ENCODE measurements around the gene CCDC70.

CCDC70 gene

GRCh38 chr13:51829568-51829899 lies 32.2 kb upstream of the CCDC70 start:
- no peak for DNase-seq (ENCODE audit: low spot score)

- no peak for DNase-seq (ENCODE audit: low spot score)
Observed at GRCh38 chr13:51831519-51831918, 30.2 kb upstream of the CCDC70 start.

DNA sequence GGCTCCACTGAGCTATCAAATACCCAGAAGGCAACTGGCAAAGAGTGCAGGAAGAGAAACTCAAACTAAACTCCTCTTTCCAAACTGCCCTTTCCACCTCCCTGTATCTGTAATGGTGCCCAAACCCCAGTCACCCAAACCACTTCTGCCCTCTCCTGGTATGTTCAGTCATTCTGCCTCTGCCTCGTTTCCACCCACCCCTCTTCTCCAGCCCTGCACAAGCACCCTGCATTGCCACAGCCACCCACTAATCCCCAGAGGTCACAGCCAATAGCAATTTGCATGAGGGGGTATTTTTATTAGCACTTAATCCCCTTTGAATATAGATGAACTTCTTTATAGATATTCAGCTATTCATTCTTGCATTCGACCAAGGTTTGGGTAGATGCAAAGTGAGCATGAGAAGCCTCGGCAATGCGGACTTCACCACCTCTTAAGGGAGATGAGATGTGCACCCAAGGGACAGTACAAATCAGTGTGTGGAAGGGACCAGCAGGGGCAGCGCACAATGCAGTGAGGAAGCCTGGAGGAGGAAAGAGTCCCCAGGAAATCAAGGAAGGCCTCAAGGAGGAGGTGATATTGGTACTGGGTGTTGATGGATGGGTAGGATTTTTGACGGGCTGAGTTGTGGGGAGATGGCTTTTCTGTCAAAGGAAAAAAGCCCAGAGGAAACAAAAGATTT lies 29.2 kb upstream of the CCDC70 start:
- peak; percentile 45 for DNase-seq (ENCODE audit: low spot score)

DNA sequence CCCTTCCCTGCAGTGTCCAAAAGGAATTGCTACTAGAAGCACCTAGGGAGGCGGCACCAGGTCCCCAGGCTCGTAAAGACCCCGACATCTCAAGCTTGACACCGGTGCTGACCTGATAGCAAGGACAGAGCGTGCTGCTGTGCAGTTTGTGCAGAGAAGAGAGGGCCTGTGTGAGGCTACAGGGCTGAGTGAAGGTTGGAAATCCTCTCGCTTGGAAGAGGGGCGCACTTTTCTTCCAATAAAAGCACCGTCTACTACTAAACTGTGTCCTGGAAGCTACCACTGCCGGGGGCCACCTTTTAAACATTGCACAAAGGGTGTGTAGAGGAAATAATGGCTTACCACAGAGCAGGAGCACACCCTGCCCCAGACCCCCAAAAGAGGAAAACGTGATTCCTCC lies 27.8 kb upstream of the CCDC70 start:
- DNase-seq (ENCODE audit: low spot score): no peak

GRCh38 chr13:51834581-51835171 lies 27.1 kb upstream of the CCDC70 start:
- no peak for DNase-seq (ENCODE audit: low spot score)

DNA sequence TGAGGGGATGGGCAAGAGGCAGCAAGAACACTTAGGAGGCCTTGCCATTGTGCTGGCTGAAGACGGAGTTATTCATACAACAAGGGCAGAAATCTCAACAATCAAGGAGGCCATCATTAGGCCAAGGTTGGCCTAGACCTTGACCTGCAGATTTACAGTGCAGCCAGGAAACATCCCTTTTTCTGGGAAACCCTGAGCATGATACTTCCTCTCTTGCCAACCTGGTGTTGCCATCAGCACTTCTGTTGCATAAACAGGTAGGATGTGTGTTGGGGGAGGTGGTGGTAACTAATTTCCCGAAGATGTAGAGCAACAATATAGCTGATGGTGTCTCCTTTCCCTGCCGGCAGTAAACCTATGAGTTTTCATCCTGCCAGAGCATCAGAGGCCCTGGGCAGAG lies 24.8 kb upstream of the CCDC70 start:
- DNase-seq (ENCODE audit: low spot score): no peak

GRCh38 chr13:51838240-51838846 lies 23.4 kb upstream of the CCDC70 start:
- DNase-seq (ENCODE audit: low spot score): no peak

GRCh38 chr13:51839711-51840540 lies 21.8 kb upstream of the CCDC70 start:
- DNase-seq (ENCODE audit: low spot score): no peak

- no peak for DNase-seq (ENCODE audit: low spot score)
Observed at GRCh38 chr13:51840917-51841316, 20.9 kb upstream of the CCDC70 start.

- no peak for DNase-seq (ENCODE audit: low spot score)
Observed at GRCh38 chr13:51841732-51842131, 20.0 kb upstream of the CCDC70 start.

DNA sequence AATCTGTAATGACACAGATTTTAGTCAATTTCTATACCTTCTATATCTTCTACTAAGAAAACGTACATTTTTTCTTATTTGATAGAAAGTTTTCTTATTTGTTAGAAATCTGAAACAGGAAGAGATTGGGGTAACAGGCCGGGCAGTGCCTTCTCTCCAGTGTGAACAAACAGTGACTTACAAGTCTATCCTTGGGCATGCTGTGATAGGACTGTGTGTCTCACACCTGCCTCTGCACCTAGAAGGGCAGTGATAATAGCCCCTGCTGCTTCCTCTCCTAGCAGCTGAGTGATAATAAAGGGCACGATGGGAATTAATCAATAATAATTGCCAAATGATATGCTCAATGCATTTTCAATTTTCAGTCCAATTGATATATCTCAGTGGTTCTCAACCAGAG lies 18.2 kb upstream of the CCDC70 start:
- no peak for DNase-seq (ENCODE audit: low spot score)

GRCh38 chr13:51844862-51845573 lies 16.8 kb upstream of the CCDC70 start, which contains the start of gene TMEM272:
Gene TMEM272 (minus strand): TSS chr13:51845177. CDS start chr13:51838530, 6,647 bp downstream.
- DNase-seq (ENCODE audit: low spot score): peak; percentile 86

- peak; percentile 11 for DNase-seq (ENCODE audit: low spot score)
Observed at GRCh38 chr13:51845574-51846318, 16.0 kb upstream of the CCDC70 start.

DNA sequence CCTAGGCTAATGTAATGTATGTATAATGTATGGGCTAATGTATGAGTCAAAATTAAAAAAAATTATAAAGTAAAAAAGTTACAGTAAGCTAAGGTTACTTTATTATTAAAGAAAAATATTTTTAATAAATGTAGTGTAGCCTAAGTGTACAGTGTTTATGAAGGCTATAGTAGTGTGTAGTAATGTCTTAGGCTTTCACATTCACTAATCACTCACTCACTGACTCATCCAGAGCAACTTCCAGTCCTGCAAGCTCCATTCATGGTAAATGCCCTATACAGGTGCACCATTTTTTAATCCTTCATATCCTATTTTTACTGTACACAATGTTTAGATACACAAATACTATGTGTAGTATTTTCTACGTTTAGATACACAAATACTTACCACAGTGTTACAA lies 15.0 kb upstream of the CCDC70 start:
- no peak for DNase-seq (ENCODE audit: low spot score)

- peak; percentile 20 for DNase-seq (ENCODE audit: low spot score)
Observed at GRCh38 chr13:51848674-51849073, 13.1 kb upstream of the CCDC70 start.

DNA sequence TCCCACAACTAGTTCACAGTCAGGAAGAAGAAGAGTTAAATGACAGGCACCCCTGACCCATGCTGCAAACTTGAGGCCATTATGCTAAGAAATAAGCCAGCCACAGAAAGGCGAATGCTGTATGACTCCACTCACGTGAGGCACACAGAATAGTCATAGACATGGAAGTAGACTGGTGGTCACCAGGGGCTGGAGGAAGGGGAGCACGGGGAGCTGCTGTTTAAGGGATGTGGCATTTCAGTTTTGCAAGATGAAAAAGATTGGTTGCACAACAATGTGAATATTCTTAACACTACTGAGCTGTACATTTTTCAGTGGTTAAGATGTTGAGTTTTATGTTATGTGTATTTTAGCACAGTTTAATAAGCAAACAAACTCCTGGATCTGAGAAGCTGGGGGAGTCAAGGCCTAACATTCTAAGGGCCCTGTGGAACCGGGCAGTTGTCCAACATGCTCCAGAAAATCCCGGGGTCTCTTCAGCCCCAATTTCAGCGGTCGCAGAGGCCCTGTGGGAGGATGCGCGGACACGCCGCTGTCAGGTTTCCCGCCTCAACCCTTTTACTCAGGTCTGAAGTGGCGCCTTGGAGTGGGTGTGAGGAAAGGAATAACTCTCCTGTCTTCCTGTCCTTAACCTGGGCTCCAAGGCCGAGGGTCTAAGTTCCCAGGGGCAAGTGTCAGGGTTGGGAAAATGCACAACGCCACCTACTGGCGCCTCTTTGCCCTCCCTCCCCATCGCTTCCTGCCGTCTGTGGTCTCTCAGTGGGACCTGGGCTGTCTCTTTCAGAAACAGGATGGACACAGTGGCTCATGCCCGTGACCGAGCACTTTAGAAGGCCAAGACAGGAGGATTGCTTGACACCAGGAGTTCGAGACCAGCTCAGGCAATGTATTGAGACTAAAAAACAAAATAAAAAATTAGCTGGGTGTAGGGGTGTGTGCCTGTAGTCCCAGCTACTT lies 12.3 kb upstream of the CCDC70 start:
- peak; percentile 43 for DNase-seq (ENCODE audit: low spot score)

- DNase-seq (ENCODE audit: low spot score): no peak
Observed at GRCh38 chr13:51856027-51856736, 5.6 kb upstream of the CCDC70 start.

- DNase-seq (ENCODE audit: low spot score): no peak
Observed at GRCh38 chr13:51856998-51857397, 4.8 kb upstream of the CCDC70 start.

DNA sequence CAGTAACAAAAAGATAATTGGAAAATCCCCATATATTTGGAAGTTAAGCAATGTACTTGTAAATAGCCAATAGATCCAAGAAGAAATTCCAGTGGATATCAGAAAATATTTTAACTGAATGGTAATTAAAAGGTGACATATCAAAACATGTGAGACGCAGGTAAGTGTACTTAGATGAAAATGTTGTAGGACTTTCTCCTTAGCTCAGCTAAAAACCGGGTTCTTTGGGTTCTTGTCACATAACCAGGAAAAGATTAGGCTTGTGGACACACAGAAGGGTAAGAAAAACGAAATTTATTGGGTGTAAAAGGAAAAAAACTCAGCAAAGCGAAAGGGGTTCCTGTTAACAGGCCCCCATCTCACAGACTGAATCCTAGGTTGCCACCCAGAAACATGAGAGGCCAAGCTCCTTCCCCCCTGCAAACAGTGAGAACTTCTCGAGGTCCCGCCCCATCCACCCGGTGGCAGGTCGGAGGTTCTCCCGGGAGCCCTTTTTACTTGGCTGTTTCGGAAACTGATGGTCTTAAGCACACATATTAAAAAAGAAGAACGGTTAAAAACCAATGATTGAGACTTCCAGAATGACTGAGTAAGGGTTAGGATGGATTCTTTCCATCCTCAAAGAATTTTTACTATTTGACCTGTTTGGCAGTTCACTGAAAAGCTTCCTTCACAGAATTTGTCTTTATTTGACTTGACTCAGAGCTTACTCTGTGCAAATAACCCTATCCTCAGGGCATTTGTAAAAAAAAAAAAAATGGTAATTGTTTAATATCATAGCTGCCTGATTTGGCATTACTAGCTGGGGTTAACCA lies 3.1 kb upstream of the CCDC70 start:
- peak; percentile 58 for DNase-seq (ENCODE audit: low spot score)

Data from COLO829 (cell line).